ENCODE measurements around the gene CDH4.

Gene CDH4

GRCh38 chr20:61958773-61959700 is 707.0 kb downstream of the CDH4 start:
- Histone ChIP-seq H3K4me3 (ENCODE audit: low read length) (no peak overlapping the region), H3K4me1 (ENCODE audit: control insufficient read depth, insufficient read depth, low read length) (no peaks in the 10 kb centered on the region), H3K27me3 (ENCODE audit: control insufficient read depth, insufficient read depth, low read length) (no peaks in the 10 kb centered on the region), H3K9ac (ENCODE audit: low read length) (no peak overlapping the region), H3K27ac (ENCODE audit: low read depth, low read length) (no peak overlapping the region), H3K36me3 (ENCODE audit: control insufficient read depth, insufficient read depth, low read length) (no peaks in the 10 kb centered on the region)

- H3K27me3 ChIP-seq (ENCODE audit: control insufficient read depth, insufficient read depth, low read length): peaks cover under 1% of the 10 kb centered on the region
- no peak overlapping the region for H3K4me3 ChIP-seq (ENCODE audit: low read length)
- no peak overlapping the region for H3K9ac ChIP-seq (ENCODE audit: low read length)
- no peaks in the 10 kb centered on the region for H3K4me1 ChIP-seq (ENCODE audit: control insufficient read depth, insufficient read depth, low read length)
- no peaks in the 10 kb centered on the region for H3K36me3 ChIP-seq (ENCODE audit: control insufficient read depth, insufficient read depth, low read length)
- no peak overlapping the region for H3K27ac ChIP-seq (ENCODE audit: low read depth, low read length)
Observed at GRCh38 chr20:61960836-61961235, 708.8 kb downstream of the CDH4 start.

GRCh38 chr20:61963149-61963548 is 711.1 kb downstream of the CDH4 start:
- no peaks in the 10 kb centered on the region for H3K4me1 ChIP-seq (ENCODE audit: control insufficient read depth, insufficient read depth, low read length)
- H3K36me3 ChIP-seq (ENCODE audit: control insufficient read depth, insufficient read depth, low read length): no peaks in the 10 kb centered on the region
- H3K4me3 ChIP-seq (ENCODE audit: low read length): no peak overlapping the region
- H3K27ac ChIP-seq (ENCODE audit: low read depth, low read length): no peak overlapping the region
- H3K27me3 ChIP-seq (ENCODE audit: control insufficient read depth, insufficient read depth, low read length): peaks cover 4% of the 10 kb centered on the region
- H3K9ac ChIP-seq (ENCODE audit: low read length): no peak overlapping the region

- no peaks in the 10 kb centered on the region for H3K4me1 ChIP-seq (ENCODE audit: control insufficient read depth, insufficient read depth, low read length)
- H3K9ac ChIP-seq (ENCODE audit: low read length): no peak overlapping the region
- H3K27me3 ChIP-seq (ENCODE audit: control insufficient read depth, insufficient read depth, low read length): peaks cover 4% of the 10 kb centered on the region
- H3K27ac ChIP-seq (ENCODE audit: low read depth, low read length): no peak overlapping the region
- H3K4me3 ChIP-seq (ENCODE audit: low read length): no peak overlapping the region
- H3K36me3 ChIP-seq (ENCODE audit: control insufficient read depth, insufficient read depth, low read length): no peaks in the 10 kb centered on the region
Observed at GRCh38 chr20:61963885-61964674, 712.0 kb downstream of the CDH4 start.

- no peak overlapping the region for H3K4me3 ChIP-seq (ENCODE audit: low read length)
- H3K36me3 ChIP-seq (ENCODE audit: control insufficient read depth, insufficient read depth, low read length): no peaks in the 10 kb centered on the region
Observed at GRCh38 chr20:61964675-61965605, 712.9 kb downstream of the CDH4 start.

GRCh38 chr20:61965606-61966491 is 713.8 kb downstream of the CDH4 start:
- Histone ChIP-seq H3K36me3 (ENCODE audit: control insufficient read depth, insufficient read depth, low read length) (no peaks in the 10 kb centered on the region), H3K27me3 (ENCODE audit: control insufficient read depth, insufficient read depth, low read length) (peaks cover 4% of the 10 kb centered on the region), H3K27ac (ENCODE audit: low read depth, low read length) (no peak overlapping the region), H3K4me1 (ENCODE audit: control insufficient read depth, insufficient read depth, low read length) (no peaks in the 10 kb centered on the region), H3K9ac (ENCODE audit: low read length) (no peak overlapping the region), H3K4me3 (ENCODE audit: low read length) (no peak overlapping the region)

More at GRCh38 chr20:61964675-61965605, 712.9 kb downstream of the CDH4 start:
- H3K27ac ChIP-seq (ENCODE audit: low read depth, low read length): no peak overlapping the region
- no peaks in the 10 kb centered on the region for H3K4me1 ChIP-seq (ENCODE audit: control insufficient read depth, insufficient read depth, low read length)
- H3K27me3 ChIP-seq (ENCODE audit: control insufficient read depth, insufficient read depth, low read length): peaks cover 4% of the 10 kb centered on the region
- no peak overlapping the region for H3K9ac ChIP-seq (ENCODE audit: low read length)

GRCh38 chr20:61966492-61967244 is 714.6 kb downstream of the CDH4 start:
- Histone ChIP-seq H3K27me3 (ENCODE audit: control insufficient read depth, insufficient read depth, low read length) (peaks cover 4% of the 10 kb centered on the region), H3K36me3 (ENCODE audit: control insufficient read depth, insufficient read depth, low read length) (no peaks in the 10 kb centered on the region)

GRCh38 chr20:61967300-61967699 is 715.2 kb downstream of the CDH4 start:
- Histone ChIP-seq H3K36me3 (ENCODE audit: control insufficient read depth, insufficient read depth, low read length) (no peaks in the 10 kb centered on the region), H3K27ac (ENCODE audit: low read depth, low read length) (no peak overlapping the region), H3K4me3 (ENCODE audit: low read length) (no peak overlapping the region)

More at GRCh38 chr20:61966492-61967244, 714.6 kb downstream of the CDH4 start:
- Histone ChIP-seq H3K27ac (ENCODE audit: low read depth, low read length) (no peak overlapping the region), H3K9ac (ENCODE audit: low read length) (no peak overlapping the region), H3K4me1 (ENCODE audit: control insufficient read depth, insufficient read depth, low read length) (no peaks in the 10 kb centered on the region), H3K4me3 (ENCODE audit: low read length) (no peak overlapping the region)

GRCh38 chr20:61968036-61968810 is 716.2 kb downstream of the CDH4 start:
- Histone ChIP-seq H3K4me1 (ENCODE audit: control insufficient read depth, insufficient read depth, low read length) (no peaks in the 10 kb centered on the region), H3K4me3 (ENCODE audit: low read length) (no peak overlapping the region), H3K27me3 (ENCODE audit: control insufficient read depth, insufficient read depth, low read length) (peaks cover 4% of the 10 kb centered on the region)

More at GRCh38 chr20:61967300-61967699, 715.2 kb downstream of the CDH4 start:
- peaks cover 4% of the 10 kb centered on the region for H3K27me3 ChIP-seq (ENCODE audit: control insufficient read depth, insufficient read depth, low read length)
- no peak overlapping the region for H3K9ac ChIP-seq (ENCODE audit: low read length)
- no peaks in the 10 kb centered on the region for H3K4me1 ChIP-seq (ENCODE audit: control insufficient read depth, insufficient read depth, low read length)

GRCh38 chr20:61968932-61969331 is 716.9 kb downstream of the CDH4 start:
- Histone ChIP-seq H3K36me3 (ENCODE audit: control insufficient read depth, insufficient read depth, low read length) (peaks cover 5% of the 10 kb centered on the region), H3K9ac (ENCODE audit: low read length) (no peak overlapping the region), H3K27ac (ENCODE audit: low read depth, low read length) (no peak overlapping the region)

More at GRCh38 chr20:61968036-61968810, 716.2 kb downstream of the CDH4 start:
- Histone ChIP-seq H3K27ac (ENCODE audit: low read depth, low read length) (no peak overlapping the region), H3K36me3 (ENCODE audit: control insufficient read depth, insufficient read depth, low read length) (peaks cover 3% of the 10 kb centered on the region), H3K9ac (ENCODE audit: low read length) (no peak overlapping the region)

More at GRCh38 chr20:61968932-61969331, 716.9 kb downstream of the CDH4 start:
- Histone ChIP-seq H3K27me3 (ENCODE audit: control insufficient read depth, insufficient read depth, low read length) (peaks cover 4% of the 10 kb centered on the region), H3K4me3 (ENCODE audit: low read length) (no peak overlapping the region), H3K4me1 (ENCODE audit: control insufficient read depth, insufficient read depth, low read length) (no peaks in the 10 kb centered on the region)
